Fibroblast of skin of abdomen (primary cell): ENCODE data around the gene SLC18B1.

Experiments used
- DNase-seq: peaks from one replicate; pipeline ENCODE4 v3.0.0-alpha.2; 2013

Gene SLC18B1

GRCh38 chr6:132741281-132741680 lies 57.2 kb downstream of the SLC18B1 start:
- no peak for DNase-seq

GRCh38 chr6:132736239-132736638 lies 62.2 kb downstream of the SLC18B1 start:
- no peak for DNase-seq

- peak; percentile 11 for DNase-seq
These were observed 63.7 kb downstream of the SLC18B1 start for GRCh38 chr6:132734694-132735236.

GRCh38 chr6:132733814-132734213 lies 64.6 kb downstream of the SLC18B1 start:
- DNase-seq = no peak

- no peak for DNase-seq
These were observed 65.2 kb downstream of the SLC18B1 start for GRCh38 chr6:132733283-132733682.

GRCh38 chr6:132731086-132731485 lies 67.4 kb downstream of the SLC18B1 start:
- no peak for DNase-seq

- no peak for DNase-seq
These were observed 67.9 kb downstream of the SLC18B1 start for GRCh38 chr6:132730560-132730959.

GRCh38 chr6:132728616-132729015 lies 69.8 kb downstream of the SLC18B1 start:
- no peak for DNase-seq

GRCh38 chr6:132726608-132726975 lies 71.8 kb downstream of the SLC18B1 start:
- no peak for DNase-seq

- DNase-seq = no peak
These were observed 72.4 kb downstream of the SLC18B1 start for GRCh38 chr6:132725947-132726607.

GRCh38 chr6:132725471-132725870 lies 73.0 kb downstream of the SLC18B1 start:
- DNase-seq = no peak

- no peak for DNase-seq
These were observed 78.5 kb downstream of the SLC18B1 start for GRCh38 chr6:132719736-132720448.
